GM12874 (cell line): Measurements from ENCODE around the gene SETD5.

Experiments
- TF ChIP-seq, protein P1 (sequence below): IDR thresholded peaks from 2 replicates; pipeline ENCODE4 v1.5.1; 2011; ENCODE audit warnings: low read depth, mild to moderate bottlenecking, control low read depth, low read length, moderate library complexity; ENCODE audit not compliant: insufficient read depth

Gene SETD5

DNA sequence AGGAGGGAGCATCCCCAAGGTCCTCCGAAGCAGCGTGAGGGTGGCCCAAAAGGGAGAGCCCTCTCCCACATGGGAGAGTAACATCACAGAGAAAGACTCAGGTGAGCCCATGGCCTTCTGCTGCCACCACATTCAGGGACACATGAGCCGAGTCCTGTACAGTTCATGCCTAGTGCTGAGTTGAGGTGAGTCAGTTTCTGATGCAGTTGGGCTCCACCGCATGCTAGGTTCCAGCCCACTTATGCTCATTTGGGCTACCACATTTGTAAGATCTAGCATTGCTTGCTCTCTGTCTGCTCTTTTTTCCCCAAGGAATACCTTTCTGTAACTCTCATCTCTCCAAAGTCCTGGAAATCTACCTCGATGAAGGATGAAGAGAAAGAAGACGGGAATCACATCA is 77.1 kb downstream of the SETD5 start:
- TF ChIP-seq, protein P1, sequence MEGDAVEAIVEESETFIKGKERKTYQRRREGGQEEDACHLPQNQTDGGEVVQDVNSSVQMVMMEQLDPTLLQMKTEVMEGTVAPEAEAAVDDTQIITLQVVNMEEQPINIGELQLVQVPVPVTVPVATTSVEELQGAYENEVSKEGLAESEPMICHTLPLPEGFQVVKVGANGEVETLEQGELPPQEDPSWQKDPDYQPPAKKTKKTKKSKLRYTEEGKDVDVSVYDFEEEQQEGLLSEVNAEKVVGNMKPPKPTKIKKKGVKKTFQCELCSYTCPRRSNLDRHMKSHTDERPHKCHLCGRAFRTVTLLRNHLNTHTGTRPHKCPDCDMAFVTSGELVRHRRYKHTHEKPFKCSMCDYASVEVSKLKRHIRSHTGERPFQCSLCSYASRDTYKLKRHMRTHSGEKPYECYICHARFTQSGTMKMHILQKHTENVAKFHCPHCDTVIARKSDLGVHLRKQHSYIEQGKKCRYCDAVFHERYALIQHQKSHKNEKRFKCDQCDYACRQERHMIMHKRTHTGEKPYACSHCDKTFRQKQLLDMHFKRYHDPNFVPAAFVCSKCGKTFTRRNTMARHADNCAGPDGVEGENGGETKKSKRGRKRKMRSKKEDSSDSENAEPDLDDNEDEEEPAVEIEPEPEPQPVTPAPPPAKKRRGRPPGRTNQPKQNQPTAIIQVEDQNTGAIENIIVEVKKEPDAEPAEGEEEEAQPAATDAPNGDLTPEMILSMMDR: no peak

- TF ChIP-seq, protein P1: no peak
Observed at GRCh38 chr3:9476935-9477334, 79.5 kb downstream of the SETD5 start.

- TF ChIP-seq, protein P1: no peak
Observed at GRCh38 chr3:9480265-9480664, 82.8 kb downstream of the SETD5 start.

GRCh38 chr3:9485248-9485647 is 87.8 kb downstream of the SETD5 start:
- TF ChIP-seq, protein P1: no peak

DNA sequence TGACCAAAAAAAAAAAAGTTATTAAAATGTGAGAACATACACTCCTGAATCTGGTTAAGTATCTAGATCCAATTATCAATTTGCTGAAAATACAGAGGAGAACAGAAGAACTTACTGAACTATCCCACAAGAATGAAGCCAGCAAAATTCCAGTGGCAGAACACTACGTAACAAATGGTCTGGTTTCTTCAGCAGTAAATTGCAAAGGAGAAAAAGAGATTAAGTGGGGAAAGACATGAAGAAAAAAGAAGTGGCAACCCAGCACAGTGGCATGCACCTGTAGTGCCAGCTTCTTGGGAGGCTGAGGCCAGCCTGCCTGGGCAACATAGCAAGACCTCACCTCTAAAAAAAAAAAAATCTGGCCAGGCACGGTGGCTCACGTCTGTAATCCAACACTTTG is 94.1 kb downstream of the SETD5 start:
- TF ChIP-seq, protein P1: no peak

- TF ChIP-seq, protein P1: no peak
Observed at GRCh38 chr3:9496893-9497292, 99.5 kb downstream of the SETD5 start.

- TF ChIP-seq, protein P1: no peak
Observed at GRCh38 chr3:9497821-9498565, 100.6 kb downstream of the SETD5 start.
